Measurements from ENCODE around the gene FAM151B.

Gene FAM151B

GRCh38 chr5:80591352-80591751 lies 103.5 kb downstream of the FAM151B start:
- DNase-seq: no peak

GRCh38 chr5:80592105-80592504 lies 104.2 kb downstream of the FAM151B start:
- DNase-seq: no peak
